Measurements from ENCODE around the gene HOXA9. TPM values are rescaled to one million over a fixed set of nuclear protein-coding genes. Genes with fewer than 3 reads are reported as not detected.

HOXA9 gene
- total RNA-seq, 1 donor from 2014 or later = not detected

DNA sequence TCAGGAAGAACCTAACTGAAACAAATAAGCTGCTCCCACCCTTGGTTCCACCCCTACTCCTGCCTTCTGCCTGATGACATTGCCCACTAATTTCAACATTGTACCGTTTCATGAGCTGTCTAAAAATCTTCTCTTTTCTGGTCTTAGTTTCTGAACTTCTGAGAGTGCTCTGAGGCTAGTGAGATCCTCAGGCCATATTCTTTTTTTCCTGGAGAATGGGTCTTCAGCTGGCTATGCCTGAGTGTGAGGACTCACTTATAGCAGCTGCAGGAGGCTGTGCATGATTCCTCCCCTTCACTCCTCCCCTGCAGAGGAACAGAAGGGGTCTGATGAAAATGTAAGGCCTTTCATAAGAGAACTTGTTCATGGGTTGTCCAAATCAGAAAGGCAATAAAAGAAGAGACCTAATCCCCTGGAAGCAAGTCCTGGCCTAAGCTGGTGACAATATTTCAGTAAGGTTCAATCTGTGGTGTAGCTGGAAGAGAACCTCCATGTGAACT lies 45.9 kb downstream of the HOXA9 start:
- Mint-ChIP-seq H3K4me1 (ENCODE audit: low read depth, unreplicated experiment) (peaks cover 2% of the 10 kb centered on the region), H3K9me3 (ENCODE audit: unreplicated experiment) (peaks cover 41% of the 10 kb centered on the region), H3K27ac (ENCODE audit: unreplicated experiment) (no peak overlapping the region), H3K36me3 (ENCODE audit: low read depth, unreplicated experiment) (peaks cover 2% of the 10 kb centered on the region), H3K4me3 (ENCODE audit: unreplicated experiment) (no peak overlapping the region), H3K27me3 (ENCODE audit: low read depth, unreplicated experiment) (peaks cover 98% of the 10 kb centered on the region)
- peak; percentile 14 for DNase-seq (ENCODE audit: low read depth)
- Histone ChIP-seq H3K9me3 (ENCODE audit: insufficient read depth, low read depth, low read length) (no peaks in the 10 kb centered on the region), H3K4me2 (ENCODE audit: low read length) (peak overlapping the region; percentile 43), H3K36me3 (ENCODE audit: insufficient read depth, low read length) (no peaks in the 10 kb centered on the region), H3K27ac (ENCODE audit: low read depth, low read length) (no peak overlapping the region), H3K79me2 (ENCODE audit: insufficient read depth, low read length) (peaks cover 61% of the 10 kb centered on the region), H3K4me3 (ENCODE audit: insufficient read depth, low read depth, low read length) (no peak overlapping the region), H2AFZ (ENCODE audit: low read depth, low read length) (no peak overlapping the region), H3K4me1 (ENCODE audit: insufficient read depth, low read length) (peaks cover 11% of the 10 kb centered on the region), H4K20me1 (ENCODE audit: insufficient read depth, low read length) (peaks cover 4% of the 10 kb centered on the region), H3K9ac (ENCODE audit: low read length) (no peak overlapping the region), H3K27me3 (ENCODE audit: insufficient read depth, low read length) (peaks cover 76% of the 10 kb centered on the region)
- TF ChIP-seq, protein P1, sequence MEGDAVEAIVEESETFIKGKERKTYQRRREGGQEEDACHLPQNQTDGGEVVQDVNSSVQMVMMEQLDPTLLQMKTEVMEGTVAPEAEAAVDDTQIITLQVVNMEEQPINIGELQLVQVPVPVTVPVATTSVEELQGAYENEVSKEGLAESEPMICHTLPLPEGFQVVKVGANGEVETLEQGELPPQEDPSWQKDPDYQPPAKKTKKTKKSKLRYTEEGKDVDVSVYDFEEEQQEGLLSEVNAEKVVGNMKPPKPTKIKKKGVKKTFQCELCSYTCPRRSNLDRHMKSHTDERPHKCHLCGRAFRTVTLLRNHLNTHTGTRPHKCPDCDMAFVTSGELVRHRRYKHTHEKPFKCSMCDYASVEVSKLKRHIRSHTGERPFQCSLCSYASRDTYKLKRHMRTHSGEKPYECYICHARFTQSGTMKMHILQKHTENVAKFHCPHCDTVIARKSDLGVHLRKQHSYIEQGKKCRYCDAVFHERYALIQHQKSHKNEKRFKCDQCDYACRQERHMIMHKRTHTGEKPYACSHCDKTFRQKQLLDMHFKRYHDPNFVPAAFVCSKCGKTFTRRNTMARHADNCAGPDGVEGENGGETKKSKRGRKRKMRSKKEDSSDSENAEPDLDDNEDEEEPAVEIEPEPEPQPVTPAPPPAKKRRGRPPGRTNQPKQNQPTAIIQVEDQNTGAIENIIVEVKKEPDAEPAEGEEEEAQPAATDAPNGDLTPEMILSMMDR (IDR thresholded peaks at IDR 0.05; ENCODE audit: insufficient read depth, low read depth, low read length) = no peak
- TF ChIP-seq EZH2 (IDR thresholded peaks at IDR 0.05; ENCODE audit: insufficient read depth, low read length) = no peak
- FAIRE-seq = no peak

DNA sequence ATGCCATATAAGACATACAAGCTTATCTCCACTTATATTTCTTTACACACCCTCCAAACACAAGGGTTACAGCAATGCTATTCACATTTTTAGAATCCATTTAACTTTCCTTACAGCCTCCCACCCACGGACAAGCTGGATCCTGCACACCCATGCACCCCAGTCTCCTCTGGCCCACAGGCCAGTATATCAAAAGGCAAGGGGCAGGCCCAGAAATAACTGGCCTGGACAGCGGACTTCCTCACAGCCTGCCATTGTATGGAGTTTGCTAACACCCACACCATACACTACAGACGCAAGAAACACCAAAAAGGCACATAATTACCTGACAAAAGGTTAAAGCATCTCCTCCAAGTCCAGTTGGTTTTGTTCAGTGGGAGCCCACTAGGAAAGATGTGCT lies 46.8 kb downstream of the HOXA9 start:
- H3K79me2 ChIP-seq (ENCODE audit: insufficient read depth, low read length) = peaks cover 65% of the 10 kb centered on the region
- peak overlapping the region; percentile 69 for H3K4me3 ChIP-seq (ENCODE audit: insufficient read depth, low read depth, low read length)
- Mint-ChIP-seq H3K9me3 (ENCODE audit: unreplicated experiment) (peaks cover 32% of the 10 kb centered on the region), H3K27ac (ENCODE audit: unreplicated experiment) (no peak overlapping the region), H3K4me3 (ENCODE audit: unreplicated experiment) (no peak overlapping the region), H3K4me1 (ENCODE audit: low read depth, unreplicated experiment) (peaks cover 2% of the 10 kb centered on the region), H3K27me3 (ENCODE audit: low read depth, unreplicated experiment) (peaks cover 93% of the 10 kb centered on the region), H3K36me3 (ENCODE audit: low read depth, unreplicated experiment) (peaks cover 2% of the 10 kb centered on the region)
- no peak for TF ChIP-seq EZH2 (IDR thresholded peaks at IDR 0.05; ENCODE audit: insufficient read depth, low read length)
- TF ChIP-seq, protein P1 (IDR thresholded peaks at IDR 0.05; ENCODE audit: insufficient read depth, low read depth, low read length) = no peak
- peaks cover 72% of the 10 kb centered on the region for H3K27me3 ChIP-seq (ENCODE audit: insufficient read depth, low read length)
- H2AFZ ChIP-seq (ENCODE audit: low read depth, low read length) = no peak overlapping the region
- peak overlapping the region; percentile 83 for H3K27ac ChIP-seq (ENCODE audit: low read depth, low read length)
- H3K9ac ChIP-seq (ENCODE audit: low read length) = peak overlapping the region; percentile 87
- H3K4me2 ChIP-seq (ENCODE audit: low read length) = peak overlapping the region; percentile 82
- DNase-seq (ENCODE audit: low read depth) = no peak
- FAIRE-seq = no peak
- H3K36me3 ChIP-seq (ENCODE audit: insufficient read depth, low read length) = no peaks in the 10 kb centered on the region
- H3K4me1 ChIP-seq (ENCODE audit: insufficient read depth, low read length) = peaks cover 8% of the 10 kb centered on the region
- no peaks in the 10 kb centered on the region for H3K9me3 ChIP-seq (ENCODE audit: insufficient read depth, low read depth, low read length)
- H4K20me1 ChIP-seq (ENCODE audit: insufficient read depth, low read length) = peaks cover 4% of the 10 kb centered on the region

DNA sequence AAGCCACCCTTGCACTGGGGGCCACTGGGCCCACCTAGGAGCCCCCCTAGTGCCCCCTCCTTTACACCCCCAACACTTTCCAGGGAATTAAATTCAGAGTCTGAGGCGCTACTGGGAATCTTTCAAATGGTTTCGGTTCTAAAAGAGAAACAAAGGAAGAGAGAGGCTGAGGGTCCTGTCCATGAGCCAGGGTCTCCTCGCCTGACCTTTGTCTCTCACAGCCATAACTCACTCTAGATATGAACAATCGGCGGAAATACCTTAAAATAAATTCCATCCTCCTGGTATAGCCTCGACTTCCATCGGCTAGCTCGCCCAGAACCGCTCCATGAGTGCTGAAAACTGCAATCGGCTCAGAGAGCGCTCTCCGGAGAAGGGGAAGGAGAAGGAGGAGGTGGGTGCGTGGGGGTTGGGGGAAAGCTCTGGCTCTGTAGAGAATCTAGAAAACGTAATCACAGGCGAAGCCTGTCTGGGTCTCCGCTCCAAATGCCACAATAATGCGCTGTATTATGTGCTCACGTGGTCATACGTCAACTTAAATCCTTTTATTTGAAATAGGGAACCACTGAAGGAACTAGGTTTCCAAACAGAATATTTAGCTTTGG lies 47.3 kb downstream of the HOXA9 start:
- H3K4me1 Mint-ChIP-seq (ENCODE audit: low read depth, unreplicated experiment) = peaks cover 2% of the 10 kb centered on the region
- H2AFZ ChIP-seq (ENCODE audit: low read depth, low read length) = no peak overlapping the region
- no peaks in the 10 kb centered on the region for H3K9me3 ChIP-seq (ENCODE audit: insufficient read depth, low read depth, low read length)
- TF ChIP-seq, protein P1 (IDR thresholded peaks at IDR 0.05; ENCODE audit: insufficient read depth, low read depth, low read length) = no peak
- TF ChIP-seq EZH2 (IDR thresholded peaks at IDR 0.05; ENCODE audit: insufficient read depth, low read length) = no peak
- H3K9me3 Mint-ChIP-seq (ENCODE audit: unreplicated experiment) = peaks cover 35% of the 10 kb centered on the region
- H3K4me2 ChIP-seq (ENCODE audit: low read length) = peak overlapping the region; percentile 82
- no peak overlapping the region for H3K27ac Mint-ChIP-seq (ENCODE audit: unreplicated experiment)
- peak overlapping the region; percentile 83 for H3K27ac ChIP-seq (ENCODE audit: low read depth, low read length)
- H3K9ac ChIP-seq (ENCODE audit: low read length) = peak overlapping the region; percentile 87
- DNase-seq (ENCODE audit: low read depth) (peak; percentile 88), FAIRE-seq (no peak)
- H3K36me3 ChIP-seq (ENCODE audit: insufficient read depth, low read length) = no peaks in the 10 kb centered on the region
- no peak overlapping the region for H3K4me3 Mint-ChIP-seq (ENCODE audit: unreplicated experiment)
- peaks cover 91% of the 10 kb centered on the region for H3K27me3 Mint-ChIP-seq (ENCODE audit: low read depth, unreplicated experiment)
- peaks cover 71% of the 10 kb centered on the region for H3K79me2 ChIP-seq (ENCODE audit: insufficient read depth, low read length)
- H3K4me1 ChIP-seq (ENCODE audit: insufficient read depth, low read length) = peaks cover 2% of the 10 kb centered on the region
- peak overlapping the region; percentile 69 for H3K4me3 ChIP-seq (ENCODE audit: insufficient read depth, low read depth, low read length)
- peaks cover 71% of the 10 kb centered on the region for H3K27me3 ChIP-seq (ENCODE audit: insufficient read depth, low read length)
- H4K20me1 ChIP-seq (ENCODE audit: insufficient read depth, low read length) = peaks cover 4% of the 10 kb centered on the region
- H3K36me3 Mint-ChIP-seq (ENCODE audit: low read depth, unreplicated experiment) = peaks cover 2% of the 10 kb centered on the region

Measured in astrocyte (in vitro differentiated cells and primary cell).